GM23338 (cell line): ENCODE results near the gene GNAT3.

ENCODE experiments used
- CREB1 ChIP-seq: fragments of 250-450 bp; sonication (Bioruptor Pico); IDR thresholded peaks from 2 replicates; pipeline ENCODE4 v1.5.0; 2020; ENCODE audit warnings: low read depth, mild to moderate bottlenecking, moderate library complexity
- CTCF ChIP-seq, 2 experiments: fragments of 200-600 bp in 1 of 2; sonication (generic) in 1 of 2; conservative IDR thresholded peaks; 2 replicates each; pipeline versions ENCODE4 v1.5.1 to v1.6.1; 2016 to 2017; ENCODE audit warnings: antibody characterized with exemption in 2 of 2, low read depth in 2 of 2, mild to moderate bottlenecking in 2 of 2, moderate library complexity in 1 of 2
- ETS1 ChIP-seq: IDR thresholded peaks from 2 replicates; pipeline ENCODE4 v1.6.1; 2016; ENCODE audit warnings: antibody characterized with exemption
- EZH2 ChIP-seq: fragments of 200-600 bp; sonication (generic); IDR thresholded peaks from one replicate; pipeline ENCODE4 v1.8.0; 2017; ENCODE audit warnings: antibody characterized with exemption, mild to moderate bottlenecking, low read depth; ENCODE audit not compliant: unreplicated experiment
- EZH2phosphoT487 ChIP-seq: fragments of 200-600 bp; sonication (generic); IDR thresholded peaks from one replicate; pipeline ENCODE4 v1.8.1; 2018; ENCODE audit warnings: antibody characterized with exemption; ENCODE audit not compliant: unreplicated experiment
- JUNB ChIP-seq: IDR thresholded peaks from one replicate; pipeline ENCODE4 v1.6.1; 2016; ENCODE audit warnings: antibody characterized with exemption; ENCODE audit not compliant: unreplicated experiment
- POLR2AphosphoS5 ChIP-seq: IDR thresholded peaks from 2 replicates; pipeline ENCODE4 v1.6.1; 2016; ENCODE audit warnings: antibody characterized with exemption, low read depth
- REST ChIP-seq: IDR thresholded peaks from one replicate; pipeline ENCODE4 v1.6.1; 2018; ENCODE audit warnings: antibody characterized with exemption; ENCODE audit not compliant: unreplicated experiment
- STAT1 ChIP-seq: IDR thresholded peaks from one replicate; pipeline ENCODE4 v1.6.1; 2016; ENCODE audit warnings: antibody characterized with exemption; ENCODE audit not compliant: unreplicated experiment
- ZNF114 ChIP-seq: fragments of 250-450 bp; sonication (Bioruptor Pico); IDR thresholded peaks from 2 replicates; pipeline ENCODE4 v1.5.0; 2020; ENCODE audit warnings: mild to moderate bottlenecking, moderate library complexity
- ZNF331 ChIP-seq: fragments of 250-450 bp; sonication (Bioruptor Pico); IDR thresholded peaks from 2 replicates; pipeline ENCODE4 v1.5.0; 2020; ENCODE audit warnings: low read depth, mild to moderate bottlenecking, moderate library complexity

GRCh38 chr7:80521809-80522208 is 9.9 kb upstream of the GNAT3 start:
- no peak for TF ChIP-seq EZH2
- TF ChIP-seq CTCF (conservative IDR thresholded peaks at IDR 0.05; ENCODE audit: low read depth in 2 of 2) = no peak
- TF ChIP-seq ETS1 = no peak
- TF ChIP-seq POLR2AphosphoS5 = no peak
- no peak for TF ChIP-seq REST
- no peak for TF ChIP-seq ZNF114 (CRISPR knock-in tag)
- TF ChIP-seq ZNF331 = no peak
- TF ChIP-seq STAT1 = no peak
- no peak for TF ChIP-seq CREB1
- no peak for TF ChIP-seq JUNB
- no peak for TF ChIP-seq EZH2phosphoT487
